ENCODE results near the gene TNNI3K.

TNNI3K gene

GRCh38 chr1:74388855-74389254 is 153.7 kb downstream of the TNNI3K start:
- TF ChIP-seq EZH2 (IDR thresholded peaks at IDR 0.05; ENCODE audit: borderline replicate concordance, low read length) (no peak), CTCF (IDR thresholded peaks at IDR 0.05; ENCODE audit: low read length) (no peak)
- Histone ChIP-seq H3K9me2 (ENCODE audit: low read depth, low read length) (no peaks in the 10 kb centered on the region), H3K36me3 (ENCODE audit: insufficient read depth, low read length) (no peaks in the 10 kb centered on the region), H4K20me1 (ENCODE audit: insufficient read depth, low read length) (no peaks in the 10 kb centered on the region), H3K9ac (ENCODE audit: low read length) (no peak overlapping the region), H3K4me1 (ENCODE audit: insufficient read depth, low read length, severe bottlenecking) (no peaks in the 10 kb centered on the region), H3F3A (ENCODE audit: insufficient read depth, low read length) (no peaks in the 10 kb centered on the region), H2AFZ (ENCODE audit: low read length) (no peak overlapping the region), H3K9me3 (ENCODE audit: low read length) (no peaks in the 10 kb centered on the region), H3K4me3 (ENCODE audit: low read depth, low read length, poor library complexity, severe bottlenecking) (no peak overlapping the region), H3K4me2 (ENCODE audit: low read length) (no peak overlapping the region), H3K27ac (ENCODE audit: low read depth, low read length, poor library complexity, severe bottlenecking) (no peak overlapping the region), H3K79me2 (ENCODE audit: insufficient read depth, low read length) (no peaks in the 10 kb centered on the region), H3K27me3 (ENCODE audit: insufficient read depth, low read length) (no peaks in the 10 kb centered on the region)

GRCh38 chr1:74392186-74392585 is 157.0 kb downstream of the TNNI3K start:
- no peaks in the 10 kb centered on the region for H3K36me3 ChIP-seq (ENCODE audit: insufficient read depth, low read length)
- H3K27me3 ChIP-seq (ENCODE audit: insufficient read depth, low read length), result no peaks in the 10 kb centered on the region
- no peak overlapping the region for H3K4me2 ChIP-seq (ENCODE audit: low read length)
- H3K9me2 ChIP-seq (ENCODE audit: low read depth, low read length), result no peaks in the 10 kb centered on the region
- no peak overlapping the region for H3K9ac ChIP-seq (ENCODE audit: low read length)
- no peaks in the 10 kb centered on the region for H4K20me1 ChIP-seq (ENCODE audit: insufficient read depth, low read length)
- no peaks in the 10 kb centered on the region for H3K9me3 ChIP-seq (ENCODE audit: low read length)
- TF ChIP-seq EZH2 (IDR thresholded peaks at IDR 0.05; ENCODE audit: borderline replicate concordance, low read length), result no peak
- no peak for TF ChIP-seq CTCF (IDR thresholded peaks at IDR 0.05; ENCODE audit: low read length)
- H3K4me3 ChIP-seq (ENCODE audit: low read depth, low read length, poor library complexity, severe bottlenecking), result no peak overlapping the region
- no peaks in the 10 kb centered on the region for H3F3A ChIP-seq (ENCODE audit: insufficient read depth, low read length)
- H3K27ac ChIP-seq (ENCODE audit: low read depth, low read length, poor library complexity, severe bottlenecking), result no peak overlapping the region
- no peaks in the 10 kb centered on the region for H3K4me1 ChIP-seq (ENCODE audit: insufficient read depth, low read length, severe bottlenecking)
- no peaks in the 10 kb centered on the region for H3K79me2 ChIP-seq (ENCODE audit: insufficient read depth, low read length)
- H2AFZ ChIP-seq (ENCODE audit: low read length), result no peak overlapping the region

DNA sequence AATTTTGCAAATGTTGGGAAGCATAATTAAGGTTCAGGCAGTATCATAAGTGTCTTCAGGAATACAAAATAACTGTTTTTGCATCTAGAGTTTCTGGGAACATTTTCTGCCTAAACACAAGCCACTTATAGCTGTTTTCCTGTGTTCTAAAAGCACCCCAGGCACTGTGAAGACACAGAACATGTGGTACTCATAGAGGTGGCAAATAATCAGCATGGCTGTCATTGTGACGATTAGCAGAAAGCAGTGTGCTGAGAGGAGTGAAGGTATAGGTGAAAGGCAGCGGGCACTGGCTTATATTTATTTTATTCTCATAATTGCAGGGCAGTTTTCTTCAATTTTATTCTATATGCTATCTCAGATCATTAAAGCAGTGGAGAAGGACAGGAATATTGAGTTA is 157.7 kb downstream of the TNNI3K start:
- Histone ChIP-seq H3K36me3 (ENCODE audit: insufficient read depth, low read length) (no peaks in the 10 kb centered on the region), H3F3A (ENCODE audit: insufficient read depth, low read length) (no peaks in the 10 kb centered on the region), H3K9me2 (ENCODE audit: low read depth, low read length) (no peaks in the 10 kb centered on the region), H2AFZ (ENCODE audit: low read length) (no peak overlapping the region), H3K9ac (ENCODE audit: low read length) (no peak overlapping the region), H3K27me3 (ENCODE audit: insufficient read depth, low read length) (no peaks in the 10 kb centered on the region), H3K79me2 (ENCODE audit: insufficient read depth, low read length) (no peaks in the 10 kb centered on the region), H3K4me3 (ENCODE audit: low read depth, low read length, poor library complexity, severe bottlenecking) (no peak overlapping the region), H3K4me2 (ENCODE audit: low read length) (no peak overlapping the region), H3K27ac (ENCODE audit: low read depth, low read length, poor library complexity, severe bottlenecking) (no peak overlapping the region), H3K4me1 (ENCODE audit: insufficient read depth, low read length, severe bottlenecking) (no peaks in the 10 kb centered on the region), H3K9me3 (ENCODE audit: low read length) (no peaks in the 10 kb centered on the region), H4K20me1 (ENCODE audit: insufficient read depth, low read length) (no peaks in the 10 kb centered on the region)
- no peak for TF ChIP-seq CTCF (IDR thresholded peaks at IDR 0.05; ENCODE audit: low read length)
- TF ChIP-seq EZH2 (IDR thresholded peaks at IDR 0.05; ENCODE audit: borderline replicate concordance, low read length), result no peak

All from OCI-LY1 (cell line).